SK-N-SH treated with all-trans-retinoic acid at 6 μM for 48 hours (cell line): ENCODE results near the gene MTFR1L.

Experiments
- ARNTL ChIP-seq: fragments of 450-650 bp; formaldehyde crosslinking; IDR thresholded peaks from 2 replicates; pipeline ENCODE4 v1.5.0; 2020; ENCODE audit warnings: low read depth, mild to moderate bottlenecking, moderate library complexity, borderline replicate concordance
- BACH2 ChIP-seq: fragments of 250-450 bp; sonication (Bioruptor Pico); IDR thresholded peaks from 2 replicates; pipeline ENCODE4 v1.9.0; 2021; ENCODE audit warnings: mild to moderate bottlenecking, borderline replicate concordance
- ISL1 ChIP-seq: fragments of 250-450 bp; sonication (Bioruptor Pico); IDR thresholded peaks from 2 replicates; pipeline ENCODE4 v2.1.2; 2022; ENCODE audit warnings: mild to moderate bottlenecking, moderate library complexity
- ZFP3 ChIP-seq: fragments of 250-450 bp; sonication (Bioruptor Pico); IDR thresholded peaks from 2 replicates; pipeline ENCODE4 v1.5.0; 2020; ENCODE audit warnings: mild to moderate bottlenecking, moderate library complexity
- TF ChIP-seq, protein P1 (sequence below): fragments of 250-450 bp; sonication (Bioruptor Pico); IDR thresholded peaks from 2 replicates; pipeline ENCODE4 v1.8.0; 2020; ENCODE audit warnings: mild to moderate bottlenecking, moderate library complexity, borderline replicate concordance
- TF ChIP-seq, protein P2 (sequence below): fragments of 250-450 bp; sonication (Bioruptor Pico); IDR thresholded peaks from 2 replicates; pipeline ENCODE4 v1.5.1; 2020; ENCODE audit warnings: low read depth, mild to moderate bottlenecking, moderate library complexity
- TF ChIP-seq, protein P3 (sequence below): fragments of 250-450 bp; sonication (Bioruptor Pico); IDR thresholded peaks from 2 replicates; pipeline ENCODE4 v1.5.0; 2020; ENCODE audit warnings: mild to moderate bottlenecking, moderate library complexity

DNA sequence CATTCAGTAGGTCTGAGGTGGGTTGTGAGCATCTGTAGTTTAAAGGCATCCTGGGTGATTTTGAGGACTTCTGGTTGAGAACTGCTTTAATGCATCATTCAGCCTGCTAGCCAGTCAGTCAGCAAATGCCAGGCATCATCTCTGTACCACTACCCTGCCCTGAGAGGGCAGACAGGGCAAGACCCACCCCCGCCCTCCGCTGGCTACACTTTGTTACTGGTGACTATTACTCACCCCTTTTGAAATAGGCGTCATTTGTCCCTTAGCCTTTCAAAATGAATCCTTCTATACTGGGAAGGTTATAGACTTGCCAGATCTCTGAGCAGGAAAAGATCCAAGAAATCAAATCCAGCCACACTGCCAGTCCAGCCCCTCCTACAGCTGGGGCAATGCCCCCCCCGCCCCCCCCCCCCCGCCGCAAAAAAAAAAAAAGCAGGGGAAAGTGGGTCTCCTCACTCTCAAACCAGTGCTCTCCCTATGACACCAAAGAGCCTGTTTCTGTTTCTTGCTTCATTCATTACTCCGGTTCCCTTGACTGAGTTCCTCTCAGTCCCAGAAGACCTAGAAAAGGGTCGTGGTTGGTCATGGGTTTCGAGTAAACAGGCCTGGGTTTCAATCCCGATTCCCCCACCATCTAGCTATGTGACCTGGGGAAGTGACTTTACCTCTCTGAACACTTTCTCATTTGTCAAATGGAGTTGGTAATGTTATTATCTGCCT lies 15.3 kb upstream of the MTFR1L start:
- TF ChIP-seq, protein P1, sequence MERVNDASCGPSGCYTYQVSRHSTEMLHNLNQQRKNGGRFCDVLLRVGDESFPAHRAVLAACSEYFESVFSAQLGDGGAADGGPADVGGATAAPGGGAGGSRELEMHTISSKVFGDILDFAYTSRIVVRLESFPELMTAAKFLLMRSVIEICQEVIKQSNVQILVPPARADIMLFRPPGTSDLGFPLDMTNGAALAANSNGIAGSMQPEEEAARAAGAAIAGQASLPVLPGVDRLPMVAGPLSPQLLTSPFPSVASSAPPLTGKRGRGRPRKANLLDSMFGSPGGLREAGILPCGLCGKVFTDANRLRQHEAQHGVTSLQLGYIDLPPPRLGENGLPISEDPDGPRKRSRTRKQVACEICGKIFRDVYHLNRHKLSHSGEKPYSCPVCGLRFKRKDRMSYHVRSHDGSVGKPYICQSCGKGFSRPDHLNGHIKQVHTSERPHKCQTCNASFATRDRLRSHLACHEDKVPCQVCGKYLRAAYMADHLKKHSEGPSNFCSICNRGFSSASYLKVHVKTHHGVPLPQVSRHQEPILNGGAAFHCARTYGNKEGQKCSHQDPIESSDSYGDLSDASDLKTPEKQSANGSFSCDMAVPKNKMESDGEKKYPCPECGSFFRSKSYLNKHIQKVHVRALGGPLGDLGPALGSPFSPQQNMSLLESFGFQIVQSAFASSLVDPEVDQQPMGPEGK: no peak
- TF ChIP-seq, protein P2, sequence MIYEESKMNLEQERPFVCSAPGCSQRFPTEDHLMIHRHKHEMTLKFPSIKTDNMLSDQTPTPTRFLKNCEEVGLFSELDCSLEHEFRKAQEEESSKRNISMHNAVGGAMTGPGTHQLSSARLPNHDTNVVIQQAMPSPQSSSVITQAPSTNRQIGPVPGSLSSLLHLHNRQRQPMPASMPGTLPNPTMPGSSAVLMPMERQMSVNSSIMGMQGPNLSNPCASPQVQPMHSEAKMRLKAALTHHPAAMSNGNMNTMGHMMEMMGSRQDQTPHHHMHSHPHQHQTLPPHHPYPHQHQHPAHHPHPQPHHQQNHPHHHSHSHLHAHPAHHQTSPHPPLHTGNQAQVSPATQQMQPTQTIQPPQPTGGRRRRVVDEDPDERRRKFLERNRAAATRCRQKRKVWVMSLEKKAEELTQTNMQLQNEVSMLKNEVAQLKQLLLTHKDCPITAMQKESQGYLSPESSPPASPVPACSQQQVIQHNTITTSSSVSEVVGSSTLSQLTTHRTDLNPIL (CRISPR knock-in tag): no peak
- TF ChIP-seq, protein P3, sequence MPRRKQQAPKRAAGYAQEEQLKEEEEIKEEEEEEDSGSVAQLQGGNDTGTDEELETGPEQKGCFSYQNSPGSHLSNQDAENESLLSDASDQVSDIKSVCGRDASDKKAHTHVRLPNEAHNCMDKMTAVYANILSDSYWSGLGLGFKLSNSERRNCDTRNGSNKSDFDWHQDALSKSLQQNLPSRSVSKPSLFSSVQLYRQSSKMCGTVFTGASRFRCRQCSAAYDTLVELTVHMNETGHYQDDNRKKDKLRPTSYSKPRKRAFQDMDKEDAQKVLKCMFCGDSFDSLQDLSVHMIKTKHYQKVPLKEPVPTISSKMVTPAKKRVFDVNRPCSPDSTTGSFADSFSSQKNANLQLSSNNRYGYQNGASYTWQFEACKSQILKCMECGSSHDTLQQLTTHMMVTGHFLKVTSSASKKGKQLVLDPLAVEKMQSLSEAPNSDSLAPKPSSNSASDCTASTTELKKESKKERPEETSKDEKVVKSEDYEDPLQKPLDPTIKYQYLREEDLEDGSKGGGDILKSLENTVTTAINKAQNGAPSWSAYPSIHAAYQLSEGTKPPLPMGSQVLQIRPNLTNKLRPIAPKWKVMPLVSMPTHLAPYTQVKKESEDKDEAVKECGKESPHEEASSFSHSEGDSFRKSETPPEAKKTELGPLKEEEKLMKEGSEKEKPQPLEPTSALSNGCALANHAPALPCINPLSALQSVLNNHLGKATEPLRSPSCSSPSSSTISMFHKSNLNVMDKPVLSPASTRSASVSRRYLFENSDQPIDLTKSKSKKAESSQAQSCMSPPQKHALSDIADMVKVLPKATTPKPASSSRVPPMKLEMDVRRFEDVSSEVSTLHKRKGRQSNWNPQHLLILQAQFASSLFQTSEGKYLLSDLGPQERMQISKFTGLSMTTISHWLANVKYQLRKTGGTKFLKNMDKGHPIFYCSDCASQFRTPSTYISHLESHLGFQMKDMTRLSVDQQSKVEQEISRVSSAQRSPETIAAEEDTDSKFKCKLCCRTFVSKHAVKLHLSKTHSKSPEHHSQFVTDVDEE (CRISPR knock-in tag): no peak
- TF ChIP-seq ZFP3: no peak
- no peak for TF ChIP-seq ISL1 (CRISPR knock-in tag)
- TF ChIP-seq ARNTL (CRISPR knock-in tag): no peak
- TF ChIP-seq BACH2 (CRISPR knock-in tag): no peak
